NB4 (cell line): ENCODE data around the gene TXNDC15.

Experiments
- MYC ChIP-seq: IDR thresholded peaks from 2 replicates; pipeline ENCODE4 v1.6.1; 2011; ENCODE audit warnings: low read depth, low read length
- POLR2A ChIP-seq: IDR thresholded peaks from 2 replicates; pipeline ENCODE4 v1.6.1; 2011; ENCODE audit warnings: mild to moderate bottlenecking; ENCODE audit not compliant: insufficient read length; ENCODE audit errors: extremely low read depth
- TF ChIP-seq, protein P1 (sequence below): IDR thresholded peaks from one replicate; pipeline ENCODE4 v1.5.1; 2012; ENCODE audit warnings: low read depth, low read length

DNA sequence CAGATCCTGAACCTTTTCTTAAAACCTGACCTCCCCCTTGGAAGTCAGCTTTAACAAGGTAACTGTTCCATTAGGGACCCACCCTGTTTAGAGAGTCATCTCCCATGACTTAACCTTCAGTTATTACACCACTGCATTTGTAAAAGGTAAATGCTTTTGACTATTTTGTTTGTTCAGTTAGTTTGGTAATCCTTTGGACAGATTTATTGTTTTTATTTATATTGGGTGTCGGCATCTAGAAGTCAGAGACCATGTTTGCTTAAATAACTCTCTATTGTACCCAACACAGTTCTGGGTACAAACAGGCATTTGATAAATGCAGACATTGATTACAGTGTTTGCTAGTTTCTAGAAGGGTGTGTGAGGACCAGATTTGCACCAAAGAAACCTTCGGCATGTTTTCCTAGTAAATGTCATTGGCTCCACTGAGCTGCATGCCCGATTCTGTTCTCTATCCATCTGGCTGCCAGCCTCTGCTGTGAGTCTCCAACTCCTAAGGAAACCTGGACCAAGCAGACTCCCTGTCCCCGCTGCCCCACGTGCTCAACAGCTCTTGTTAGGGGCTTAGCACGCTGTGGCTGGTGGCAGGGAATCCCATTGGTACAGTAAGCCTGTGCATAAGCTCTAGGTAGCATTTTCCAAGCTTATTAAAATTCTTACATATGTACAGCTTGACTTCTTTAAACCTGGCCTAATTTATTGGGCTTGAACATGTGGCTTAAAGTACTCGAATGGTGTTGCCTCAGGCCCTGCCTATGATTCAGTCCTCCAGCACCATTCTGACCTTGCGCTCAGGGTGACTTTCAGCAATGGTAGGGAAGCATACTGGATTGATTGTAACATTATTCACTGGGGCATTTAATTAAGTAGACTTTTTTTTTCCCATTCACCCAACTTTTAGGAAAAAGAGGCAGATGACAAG lies 37.4 kb downstream of the TXNDC15 start:
- TF ChIP-seq, protein P1, sequence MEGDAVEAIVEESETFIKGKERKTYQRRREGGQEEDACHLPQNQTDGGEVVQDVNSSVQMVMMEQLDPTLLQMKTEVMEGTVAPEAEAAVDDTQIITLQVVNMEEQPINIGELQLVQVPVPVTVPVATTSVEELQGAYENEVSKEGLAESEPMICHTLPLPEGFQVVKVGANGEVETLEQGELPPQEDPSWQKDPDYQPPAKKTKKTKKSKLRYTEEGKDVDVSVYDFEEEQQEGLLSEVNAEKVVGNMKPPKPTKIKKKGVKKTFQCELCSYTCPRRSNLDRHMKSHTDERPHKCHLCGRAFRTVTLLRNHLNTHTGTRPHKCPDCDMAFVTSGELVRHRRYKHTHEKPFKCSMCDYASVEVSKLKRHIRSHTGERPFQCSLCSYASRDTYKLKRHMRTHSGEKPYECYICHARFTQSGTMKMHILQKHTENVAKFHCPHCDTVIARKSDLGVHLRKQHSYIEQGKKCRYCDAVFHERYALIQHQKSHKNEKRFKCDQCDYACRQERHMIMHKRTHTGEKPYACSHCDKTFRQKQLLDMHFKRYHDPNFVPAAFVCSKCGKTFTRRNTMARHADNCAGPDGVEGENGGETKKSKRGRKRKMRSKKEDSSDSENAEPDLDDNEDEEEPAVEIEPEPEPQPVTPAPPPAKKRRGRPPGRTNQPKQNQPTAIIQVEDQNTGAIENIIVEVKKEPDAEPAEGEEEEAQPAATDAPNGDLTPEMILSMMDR, result no peak
- TF ChIP-seq POLR2A, result no peak
- TF ChIP-seq MYC, result no peak
